SK-N-SH (cell line): ENCODE measurements around the gene PNPLA1. TPM values are rescaled to one million over a fixed set of nuclear protein-coding genes. Genes with fewer than 3 reads are reported as not detected.

Experiments used
- CTCF ChIA-PET: fragments of 300-600, 350-600 bp; formaldehyde crosslinking; extraction: SDS; loops from one replicate; lab custom pipeline; 2021; lab: Yijun Ruan, JAX
- POLR2A ChIA-PET: fragments of 350-600 bp; sonication (Branson Sonifier 250); formaldehyde crosslinking; extraction: SDS; loops from one replicate; lab custom pipeline; 2020; ENCODE audit warnings: antibody characterized with exemption, inconsistent platforms; lab: Yijun Ruan, JAX
- DNase-seq: peaks from one replicate; pipeline ENCODE4 v3.0.0; 2012
- H2AFZ ChIP-seq: fragments of 200-600 bp; sonication (generic); 2 replicates; pipeline ENCODE4 v1.8.1; 2016; ENCODE audit warnings: antibody characterized with exemption, mild to moderate bottlenecking, low read depth
- H3F3A ChIP-seq: fragments of 200-600 bp; sonication (generic); replicated peaks from 2 replicates; pipeline ENCODE3; 2016; ENCODE audit warnings: antibody characterized with exemption, mild to moderate bottlenecking; ENCODE audit not compliant: insufficient read depth
- H3K27ac ChIP-seq, 2 experiments: fragments of 200-500 bp in 1 of 2; fragments of 200-600 bp in 1 of 2; sonication (Bioruptor generic) in 1 of 2; sonication (generic), shearing (Covaris generic) in 1 of 2; 2 replicates each; pipeline versions ENCODE4 v1.5.1 to v1.6.1; 2014 to 2016; ENCODE audit warnings: low read depth in 2 of 2, inconsistent platforms in 1 of 2, low read length in 1 of 2, mild to moderate bottlenecking in 1 of 2, mixed read lengths in 1 of 2
- H3K27me3 ChIP-seq: fragments of 200-600 bp; sonication (generic), shearing (Covaris generic); 2 replicates; pipeline ENCODE4 v1.6.1; 2016; ENCODE audit warnings: mixed run types; ENCODE audit not compliant: insufficient read depth
- H3K36me3 ChIP-seq, 2 experiments: fragments of 200-500 bp in 1 of 2; fragments of 200-600 bp in 1 of 2; sonication (Bioruptor generic) in 1 of 2; sonication (generic) in 1 of 2; replicated peaks in 1 of 2; 2 replicates each; pipeline versions ENCODE3 to v1.5.1; 2014 to 2016; ENCODE audit warnings: low read length in 1 of 2, mild to moderate bottlenecking in 1 of 2; ENCODE audit not compliant: insufficient read depth in 2 of 2, control insufficient read depth in 1 of 2
- H3K4me1 ChIP-seq, 2 experiments: fragments of 200-500 bp in 1 of 2; fragments of 200-600 bp in 1 of 2; sonication (Bioruptor generic) in 1 of 2; sonication (generic), shearing (Covaris generic) in 1 of 2; 2 replicates each; pipeline versions ENCODE4 v1.5.1 to v1.6.1; 2014 to 2016; ENCODE audit warnings: low read depth in 1 of 2, low read length in 1 of 2, mixed run types in 1 of 2; ENCODE audit not compliant: insufficient read depth in 2 of 2, control insufficient read depth in 1 of 2
- H3K4me2 ChIP-seq: fragments of 200-600 bp; sonication (generic), shearing (Covaris generic); 2 replicates; pipeline ENCODE4 v1.6.1; 2017; ENCODE audit warnings: mixed run types
- H3K4me3 ChIP-seq, 2 experiments: fragments of 200-500 bp in 1 of 2; fragments of 200-600 bp in 1 of 2; sonication (Bioruptor generic) in 1 of 2; sonication (generic), shearing (Covaris generic) in 1 of 2; 2 replicates each; pipeline versions ENCODE4 v1.5.1 to v1.8.1; 2014 to 2016; ENCODE audit warnings: low read depth in 2 of 2, inconsistent platforms in 1 of 2, low read length in 1 of 2, mild to moderate bottlenecking in 1 of 2, mixed read lengths in 1 of 2, moderate library complexity in 1 of 2
- H3K79me2 ChIP-seq: fragments of 200-600 bp; sonication (generic); 2 replicates; pipeline ENCODE4 v1.8.1; 2017; ENCODE audit warnings: mild to moderate bottlenecking; ENCODE audit not compliant: insufficient read depth
- H3K9ac ChIP-seq: fragments of 200-600 bp; sonication (generic); 2 replicates; pipeline ENCODE4 v1.6.1; 2017; ENCODE audit warnings: mixed run types
- H3K9me2 ChIP-seq: fragments of 200-600 bp; sonication (generic); 2 replicates; pipeline ENCODE4 v1.6.1; 2017; ENCODE audit warnings: mixed run types
- H3K9me3 ChIP-seq: fragments of 200-600 bp; sonication (generic); 2 replicates; pipeline ENCODE4 v1.6.1; 2017; ENCODE audit warnings: mixed run types, mild to moderate bottlenecking, moderate library complexity
- H4K20me1 ChIP-seq: fragments of 200-600 bp; sonication (generic); 2 replicates; pipeline ENCODE4 v1.6.1; 2017; ENCODE audit warnings: mild to moderate bottlenecking, mixed run types; ENCODE audit not compliant: insufficient read depth
- EP300 ChIP-seq, 2 experiments: IDR thresholded peaks; 2 replicates each; pipeline versions ENCODE4 v1.4.0 to v1.6.1; 2012; ENCODE audit warnings: borderline replicate concordance in 1 of 2, low read depth in 1 of 2, low read length in 1 of 2
- EZH2phosphoT487 ChIP-seq: fragments of 200-600 bp; sonication (generic); IDR thresholded peaks from 2 replicates; pipeline ENCODE4 v1.6.1; 2017; ENCODE audit warnings: low read depth, mixed run types, mild to moderate bottlenecking, antibody characterized with exemption, moderate library complexity, borderline replicate concordance
- FOSL2 ChIP-seq: IDR thresholded peaks from 2 replicates; pipeline ENCODE4 v1.4.0; 2012; ENCODE audit warnings: low read depth, mild to moderate bottlenecking, moderate library complexity, borderline replicate concordance
- FOXJ3 ChIP-seq: sonication (generic); formaldehyde crosslinking; IDR thresholded peaks from 2 replicates; pipeline ENCODE4 v1.5.1; 2020; ENCODE audit warnings: mild to moderate bottlenecking, missing genetic modification reagents
- GABPA ChIP-seq: IDR thresholded peaks from 2 replicates; pipeline ENCODE4 v1.4.0; 2012; ENCODE audit warnings: low read depth, mild to moderate bottlenecking
- GATA2 ChIP-seq: sonication (generic); formaldehyde crosslinking; IDR thresholded peaks from 2 replicates; pipeline ENCODE4 v1.5.0; 2020; ENCODE audit warnings: mild to moderate bottlenecking, missing genetic modification reagents
- IRF3 ChIP-seq: fragments of 150-350 bp; IDR thresholded peaks from 2 replicates; pipeline ENCODE4 v1.6.1; 2016; ENCODE audit warnings: mild to moderate bottlenecking, low read depth, low read length
- JUND ChIP-seq: IDR thresholded peaks from 2 replicates; pipeline ENCODE4 v1.4.0; 2012
- MEF2A ChIP-seq: IDR thresholded peaks from 2 replicates; pipeline ENCODE4 v1.4.0; 2012; ENCODE audit warnings: low read depth, borderline replicate concordance
- MXI1 ChIP-seq: IDR thresholded peaks from 2 replicates; pipeline ENCODE4 v1.6.1; 2012; ENCODE audit warnings: mild to moderate bottlenecking, low read depth, low read length, improper control_type of control experiment
- NFIC ChIP-seq: IDR thresholded peaks from 2 replicates; pipeline ENCODE4 v1.4.0; 2012; ENCODE audit warnings: borderline replicate concordance
- NRF1 ChIP-seq: IDR thresholded peaks from 2 replicates; pipeline ENCODE4 v1.6.1; 2012; ENCODE audit warnings: low read depth, mild to moderate bottlenecking, low read length
- POLR2AphosphoS5 ChIP-seq: IDR thresholded peaks from 2 replicates; pipeline ENCODE4 v1.6.1; 2012; ENCODE audit warnings: low read depth, low read length
- RAD21 ChIP-seq: IDR thresholded peaks from 2 replicates; pipeline ENCODE4 v1.6.1; 2012; ENCODE audit warnings: mild to moderate bottlenecking, low read length
- RFX5 ChIP-seq: IDR thresholded peaks from 2 replicates; pipeline ENCODE4 v1.6.1; 2012; ENCODE audit warnings: mild to moderate bottlenecking, improper control_type of control experiment, low read length
- RXRA ChIP-seq: IDR thresholded peaks from 2 replicates; pipeline ENCODE4 v1.4.0; 2012; ENCODE audit warnings: low read depth, mild to moderate bottlenecking, borderline replicate concordance
- SMC3 ChIP-seq: IDR thresholded peaks from 2 replicates; pipeline ENCODE4 v1.6.1; 2012; ENCODE audit warnings: low read depth, low read length, improper control_type of control experiment
- TAF1 ChIP-seq: IDR thresholded peaks from 2 replicates; pipeline ENCODE4 v1.6.1; 2012; ENCODE audit warnings: low read depth, mild to moderate bottlenecking, low read length, moderate library complexity, borderline replicate concordance
- TCF12 ChIP-seq: IDR thresholded peaks from 2 replicates; pipeline ENCODE4 v1.4.0; 2012
- YY1 ChIP-seq: IDR thresholded peaks from 2 replicates; pipeline ENCODE4 v1.4.0; 2012; ENCODE audit warnings: low read depth, mild to moderate bottlenecking
- WGBS: methylation state at CpG from one replicate; pipeline ENCODE4 v1.1.6; 2017; ENCODE audit warnings: low lambda C conversion rate; 5-methylcytosine and 5-hydroxymethylcytosine counted together
- polyA plus RNA-seq, 3 experiments: library from polyadenylated mRNA; depleted of rRNA; stranded (reverse); fragments of >200 nt; gene quantifications; 2 replicates each; pipeline ENCODE4 v1.2.3, GENCODE V29; 2012
- TF ChIP-seq, protein P1 (sequence below): IDR thresholded peaks from 2 replicates; pipeline ENCODE4 v1.4.0; 2012; ENCODE audit warnings: low read depth, borderline replicate concordance
- TF ChIP-seq, protein P2 (sequence below): fragments of 150-350 bp; IDR thresholded peaks from 2 replicates; pipeline ENCODE4 v1.6.1; 2017; ENCODE audit warnings: antibody characterized with exemption, low read length, low read depth, borderline replicate concordance
- TF ChIP-seq, protein P3 (sequence below): IDR thresholded peaks from 2 replicates; pipeline ENCODE4; 2012
- TF ChIP-seq, protein P4 (sequence below): fragments of 200-600 bp; sonication (generic); IDR thresholded peaks from 2 replicates; pipeline ENCODE4 v1.6.1; 2017; ENCODE audit warnings: antibody characterized with exemption, mild to moderate bottlenecking, moderate library complexity
- TF ChIP-seq, protein P5 (sequence below): IDR thresholded peaks from 2 replicates; pipeline ENCODE4 v1.4.0; 2012; ENCODE audit warnings: low read depth, borderline replicate concordance

Gene PNPLA1
- polyA plus RNA-seq, 1 of the 3 experiments (the other 2 are of a cell fraction), result not detected

DNA sequence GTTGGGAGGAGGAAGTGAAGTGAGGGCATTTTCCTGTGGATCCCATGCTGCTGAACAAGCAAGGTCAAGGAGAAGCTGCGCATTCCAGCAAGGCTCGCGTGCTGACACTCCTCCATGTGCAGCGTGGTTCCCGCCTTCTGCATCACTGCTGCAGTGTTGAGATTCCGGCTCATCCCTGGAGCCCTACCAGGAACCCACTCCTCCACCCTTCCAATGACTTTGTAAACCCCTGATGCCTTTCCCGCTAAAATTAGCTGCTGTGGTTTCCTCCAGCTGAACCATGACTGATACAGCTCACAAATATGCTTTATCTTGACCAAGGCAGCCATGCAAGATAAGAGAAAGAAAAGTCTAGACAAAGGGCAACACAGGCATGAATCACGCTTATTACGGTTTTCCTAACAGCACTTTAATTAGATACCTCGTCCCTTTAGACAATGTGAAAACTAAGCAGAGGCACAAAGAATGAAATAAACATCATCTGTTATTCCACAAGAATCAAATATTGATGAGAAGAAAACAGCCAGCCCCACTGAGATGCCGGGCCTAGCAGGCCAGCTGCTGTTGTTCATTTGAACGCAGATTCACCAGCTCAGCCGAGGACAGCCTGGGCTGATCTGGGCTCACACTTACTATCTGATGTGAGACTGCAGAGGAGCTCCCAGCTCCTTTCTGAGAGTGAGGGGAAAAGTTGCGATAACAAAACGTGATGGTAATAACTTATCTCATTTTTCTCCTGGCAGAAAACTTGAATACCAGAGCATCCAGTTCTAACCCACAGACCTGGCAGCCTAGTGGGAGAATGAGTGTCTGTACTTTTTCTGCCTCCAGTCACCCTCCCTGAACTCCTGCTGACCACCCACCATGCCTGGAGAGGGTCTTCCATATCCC lies 81.1 kb downstream of the PNPLA1 start:
- H3K9me3 ChIP-seq, result no peaks in the 10 kb centered on the region
- WGBS, result 76% methylated on average over 15 of the region's 15 CpGs
- H3K79me2 ChIP-seq, result no peaks in the 10 kb centered on the region
- peaks cover 6 to 9% of the 10 kb centered on the region in 2 experiments; a peak in 2 of 4 replicates for H3K4me1 ChIP-seq
- no peaks in the 10 kb centered on the region for H3F3A ChIP-seq
- no peaks in the 10 kb centered on the region for H3K9me2 ChIP-seq
- H3K36me3 ChIP-seq, result no peaks in the 10 kb centered on the region
- CTCF ChIA-PET, result interaction anchor here (1.0 to 9.3 kb wide), 4 partner anchors 8 to 48 kb away, joined by 3 to 69 read pairs (median 23); no protein-coding TSS in a partner anchor
- DNase-seq, result no peak
- POLR2A ChIA-PET, result no interaction called here
- peak overlapping the region in 1 of 2 experiments; percentile 50; a peak in 2 of 4 replicates for H3K27ac ChIP-seq
- H3K9ac ChIP-seq, result peak overlapping the region; percentile 36; the same call in 1 of the 2 replicates
- peak overlapping the region; percentile 8; the same call in 1 of the 2 replicates for H3K4me2 ChIP-seq
- no peaks in the 10 kb centered on the region for H3K27me3 ChIP-seq
- H4K20me1 ChIP-seq, result no peaks in the 10 kb centered on the region
- H3K4me3 ChIP-seq, result no peak overlapping the region
- H2AFZ ChIP-seq, result peak overlapping the region; percentile 44; the same call in 1 of the 2 replicates
- TF ChIP-seq POLR2AphosphoS5 (no peak; the same call in 1 of the 2 replicates), NFIC (no peak), YY1 (no peak), MXI1 (no peak), JUND (peak; percentile 51), EZH2phosphoT487 (no peak), TCF12 (peak; percentile 56; the same call in 1 of the 2 replicates), SMC3 (no peak), MEF2A (no peak), RXRA (0 out of 2 replicates have a peak, but pooled peaks have one; percentile 14), FOXJ3 (CRISPR knock-in tag) (no peak), RAD21 (no peak), RFX5 (no peak), FOSL2 (0 out of 2 replicates have a peak, but pooled peaks have one; percentile 40), IRF3 (no peak), NRF1 (no peak), GATA2 (CRISPR knock-in tag) (no peak), GABPA (no peak), TAF1 (no peak), EP300 (IDR thresholded peaks at IDR 0.05; ENCODE audit: borderline replicate concordance in 1 of 2, low read depth in 1 of 2, low read length in 1 of 2) (no peak)
- TF ChIP-seq, protein P1, sequence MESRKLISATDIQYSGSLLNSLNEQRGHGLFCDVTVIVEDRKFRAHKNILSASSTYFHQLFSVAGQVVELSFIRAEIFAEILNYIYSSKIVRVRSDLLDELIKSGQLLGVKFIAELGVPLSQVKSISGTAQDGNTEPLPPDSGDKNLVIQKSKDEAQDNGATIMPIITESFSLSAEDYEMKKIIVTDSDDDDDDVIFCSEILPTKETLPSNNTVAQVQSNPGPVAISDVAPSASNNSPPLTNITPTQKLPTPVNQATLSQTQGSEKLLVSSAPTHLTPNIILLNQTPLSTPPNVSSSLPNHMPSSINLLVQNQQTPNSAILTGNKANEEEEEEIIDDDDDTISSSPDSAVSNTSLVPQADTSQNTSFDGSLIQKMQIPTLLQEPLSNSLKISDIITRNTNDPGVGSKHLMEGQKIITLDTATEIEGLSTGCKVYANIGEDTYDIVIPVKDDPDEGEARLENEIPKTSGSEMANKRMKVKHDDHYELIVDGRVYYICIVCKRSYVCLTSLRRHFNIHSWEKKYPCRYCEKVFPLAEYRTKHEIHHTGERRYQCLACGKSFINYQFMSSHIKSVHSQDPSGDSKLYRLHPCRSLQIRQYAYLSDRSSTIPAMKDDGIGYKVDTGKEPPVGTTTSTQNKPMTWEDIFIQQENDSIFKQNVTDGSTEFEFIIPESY, result no peak
- TF ChIP-seq, protein P2, sequence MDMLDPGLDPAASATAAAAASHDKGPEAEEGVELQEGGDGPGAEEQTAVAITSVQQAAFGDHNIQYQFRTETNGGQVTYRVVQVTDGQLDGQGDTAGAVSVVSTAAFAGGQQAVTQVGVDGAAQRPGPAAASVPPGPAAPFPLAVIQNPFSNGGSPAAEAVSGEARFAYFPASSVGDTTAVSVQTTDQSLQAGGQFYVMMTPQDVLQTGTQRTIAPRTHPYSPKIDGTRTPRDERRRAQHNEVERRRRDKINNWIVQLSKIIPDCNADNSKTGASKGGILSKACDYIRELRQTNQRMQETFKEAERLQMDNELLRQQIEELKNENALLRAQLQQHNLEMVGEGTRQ, result no peak
- TF ChIP-seq, protein P3, sequence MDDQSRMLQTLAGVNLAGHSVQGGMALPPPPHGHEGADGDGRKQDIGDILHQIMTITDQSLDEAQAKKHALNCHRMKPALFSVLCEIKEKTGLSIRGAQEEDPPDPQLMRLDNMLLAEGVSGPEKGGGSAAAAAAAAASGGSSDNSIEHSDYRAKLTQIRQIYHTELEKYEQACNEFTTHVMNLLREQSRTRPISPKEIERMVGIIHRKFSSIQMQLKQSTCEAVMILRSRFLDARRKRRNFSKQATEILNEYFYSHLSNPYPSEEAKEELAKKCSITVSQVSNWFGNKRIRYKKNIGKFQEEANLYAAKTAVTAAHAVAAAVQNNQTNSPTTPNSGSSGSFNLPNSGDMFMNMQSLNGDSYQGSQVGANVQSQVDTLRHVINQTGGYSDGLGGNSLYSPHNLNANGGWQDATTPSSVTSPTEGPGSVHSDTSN, result peak; percentile 27; the same call in 1 of the 2 replicates
- TF ChIP-seq, protein P4, sequence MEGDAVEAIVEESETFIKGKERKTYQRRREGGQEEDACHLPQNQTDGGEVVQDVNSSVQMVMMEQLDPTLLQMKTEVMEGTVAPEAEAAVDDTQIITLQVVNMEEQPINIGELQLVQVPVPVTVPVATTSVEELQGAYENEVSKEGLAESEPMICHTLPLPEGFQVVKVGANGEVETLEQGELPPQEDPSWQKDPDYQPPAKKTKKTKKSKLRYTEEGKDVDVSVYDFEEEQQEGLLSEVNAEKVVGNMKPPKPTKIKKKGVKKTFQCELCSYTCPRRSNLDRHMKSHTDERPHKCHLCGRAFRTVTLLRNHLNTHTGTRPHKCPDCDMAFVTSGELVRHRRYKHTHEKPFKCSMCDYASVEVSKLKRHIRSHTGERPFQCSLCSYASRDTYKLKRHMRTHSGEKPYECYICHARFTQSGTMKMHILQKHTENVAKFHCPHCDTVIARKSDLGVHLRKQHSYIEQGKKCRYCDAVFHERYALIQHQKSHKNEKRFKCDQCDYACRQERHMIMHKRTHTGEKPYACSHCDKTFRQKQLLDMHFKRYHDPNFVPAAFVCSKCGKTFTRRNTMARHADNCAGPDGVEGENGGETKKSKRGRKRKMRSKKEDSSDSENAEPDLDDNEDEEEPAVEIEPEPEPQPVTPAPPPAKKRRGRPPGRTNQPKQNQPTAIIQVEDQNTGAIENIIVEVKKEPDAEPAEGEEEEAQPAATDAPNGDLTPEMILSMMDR, result no peak
- TF ChIP-seq, protein P5, sequence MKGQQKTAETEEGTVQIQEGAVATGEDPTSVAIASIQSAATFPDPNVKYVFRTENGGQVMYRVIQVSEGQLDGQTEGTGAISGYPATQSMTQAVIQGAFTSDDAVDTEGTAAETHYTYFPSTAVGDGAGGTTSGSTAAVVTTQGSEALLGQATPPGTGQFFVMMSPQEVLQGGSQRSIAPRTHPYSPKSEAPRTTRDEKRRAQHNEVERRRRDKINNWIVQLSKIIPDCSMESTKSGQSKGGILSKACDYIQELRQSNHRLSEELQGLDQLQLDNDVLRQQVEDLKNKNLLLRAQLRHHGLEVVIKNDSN, result no peak
